Mesendoderm (in vitro differentiated cells): ENCODE results near the gene SKAP1.

Experiments
- DNase-seq: peaks from one replicate; pipeline ENCODE4 v3.0.0; 2013
- H2AK5ac ChIP-seq: 2 replicates; pipeline ENCODE4 v1.6.1; 2013; ENCODE audit warnings: low read length, inconsistent platforms
- H2BK120ac ChIP-seq: 2 replicates; pipeline ENCODE4 v1.6.1; 2013; ENCODE audit warnings: low read depth, mild to moderate bottlenecking, low read length, moderate library complexity, mixed read lengths
- H2BK15ac ChIP-seq: replicated peaks from 2 replicates; pipeline ENCODE4 v1.6.1; 2013; ENCODE audit warnings: low read depth, mild to moderate bottlenecking, moderate library complexity
- H2BK5ac ChIP-seq: 2 replicates; pipeline ENCODE4 v1.6.1; 2013; ENCODE audit warnings: low read length, inconsistent platforms
- H3K18ac ChIP-seq: 2 replicates; pipeline ENCODE4 v1.6.1; 2013; ENCODE audit warnings: mild to moderate bottlenecking, low read length, mixed read lengths
- H3K23ac ChIP-seq: one replicate; pipeline ENCODE4 v1.6.1; 2013; ENCODE audit warnings: low read length
- H3K27ac ChIP-seq: 2 replicates; pipeline ENCODE4 v1.5.1; 2013; ENCODE audit warnings: low read depth, mild to moderate bottlenecking, inconsistent platforms, low read length, moderate library complexity
- H3K27me3 ChIP-seq: 2 replicates; pipeline ENCODE4 v1.6.1; 2013; ENCODE audit warnings: low read length, control low read depth, mild to moderate bottlenecking, inconsistent platforms; ENCODE audit not compliant: insufficient read depth, poor library complexity
- H3K36me3 ChIP-seq: 2 replicates; pipeline ENCODE4 v1.6.1; 2013; ENCODE audit warnings: low read length, inconsistent platforms; ENCODE audit not compliant: control insufficient read depth, insufficient read depth
- H3K4ac ChIP-seq: one replicate; pipeline ENCODE4 v1.6.1; 2013; ENCODE audit warnings: low read depth, mild to moderate bottlenecking, low read length, moderate library complexity
- H3K4me1 ChIP-seq: 2 replicates; pipeline ENCODE4 v1.6.1; 2013; ENCODE audit warnings: low read depth, low read length, inconsistent platforms; ENCODE audit not compliant: control insufficient read depth
- H3K4me2 ChIP-seq: 2 replicates; pipeline ENCODE4 v1.6.1; 2013; ENCODE audit warnings: low read length
- H3K4me3 ChIP-seq: 2 replicates; pipeline ENCODE4 v1.5.1; 2013; ENCODE audit warnings: mild to moderate bottlenecking, low read length
- H3K56ac ChIP-seq: one replicate; pipeline ENCODE4 v1.6.1; 2013; ENCODE audit warnings: low read length
- H3K79me1 ChIP-seq: 2 replicates; pipeline ENCODE4 v1.6.1; 2013; ENCODE audit warnings: low read length, inconsistent platforms
- H3K79me2 ChIP-seq: 2 replicates; pipeline ENCODE4 v1.6.1; 2013; ENCODE audit warnings: mild to moderate bottlenecking, low read length; ENCODE audit not compliant: control insufficient read depth, insufficient read depth
- H3K9ac ChIP-seq: 2 replicates; pipeline ENCODE4 v1.6.1; 2013; ENCODE audit warnings: low read length, inconsistent platforms
- H4K5ac ChIP-seq: one replicate; pipeline ENCODE4 v1.6.1; 2013; ENCODE audit warnings: low read length
- H4K8ac ChIP-seq: one replicate; pipeline ENCODE4 v1.6.1; 2013; ENCODE audit warnings: low read depth, mild to moderate bottlenecking, control low read depth, low read length, moderate library complexity
- WGBS: extraction: QIAGEN DNeasy Blood & Tissue Kit; methylation state at CpG from one replicate; pipeline ENCODE4 v1.1.7; 2013; ENCODE audit warnings: low lambda C conversion rate, missing lambda C conversion rate; ENCODE audit not compliant: insufficient coverage; ENCODE audit errors: extremely low coverage; 5-methylcytosine and 5-hydroxymethylcytosine counted together

SKAP1 gene

DNA sequence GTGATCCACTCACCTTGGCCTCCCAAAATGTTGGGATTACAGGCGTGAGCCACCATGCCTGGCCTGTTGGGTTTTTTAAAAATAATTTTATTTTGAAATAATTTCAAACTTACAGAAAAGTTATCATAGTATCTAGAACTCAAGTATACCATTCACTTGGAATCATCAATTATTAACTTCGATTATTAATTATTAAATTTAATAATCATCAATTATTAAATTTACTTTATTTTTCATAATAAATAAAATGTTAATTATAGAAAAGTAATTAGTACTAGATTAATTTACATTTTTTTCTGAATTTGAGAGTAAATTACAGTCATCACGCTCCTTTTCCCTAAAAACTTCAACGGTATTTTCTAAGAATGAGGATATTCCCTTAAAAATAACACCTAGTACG is 13.7 kb upstream of the SKAP1 start:
- WGBS, result 100% methylated on average over 1 of the region's 5 CpGs
- no peak overlapping the region for H3K4ac ChIP-seq
- no peak overlapping the region for H3K56ac ChIP-seq
- no peak overlapping the region for H2BK15ac ChIP-seq
- H2AK5ac ChIP-seq, result no peak overlapping the region
- no peak overlapping the region for H3K18ac ChIP-seq
- H3K27me3 ChIP-seq, result no peaks in the 10 kb centered on the region
- no peak overlapping the region for H3K9ac ChIP-seq
- H3K36me3 ChIP-seq, result no peaks in the 10 kb centered on the region
- no peak overlapping the region for H3K27ac ChIP-seq
- no peak overlapping the region for H4K5ac ChIP-seq
- no peak overlapping the region for H3K23ac ChIP-seq
- no peak overlapping the region for H3K4me3 ChIP-seq
- H3K4me1 ChIP-seq, result no peaks in the 10 kb centered on the region
- H4K8ac ChIP-seq, result no peak overlapping the region
- H3K4me2 ChIP-seq, result no peak overlapping the region
- DNase-seq, result no peak
- H3K79me2 ChIP-seq, result no peaks in the 10 kb centered on the region
- no peak overlapping the region for H2BK120ac ChIP-seq
- H3K79me1 ChIP-seq, result no peaks in the 10 kb centered on the region
- no peak overlapping the region for H2BK5ac ChIP-seq

DNA sequence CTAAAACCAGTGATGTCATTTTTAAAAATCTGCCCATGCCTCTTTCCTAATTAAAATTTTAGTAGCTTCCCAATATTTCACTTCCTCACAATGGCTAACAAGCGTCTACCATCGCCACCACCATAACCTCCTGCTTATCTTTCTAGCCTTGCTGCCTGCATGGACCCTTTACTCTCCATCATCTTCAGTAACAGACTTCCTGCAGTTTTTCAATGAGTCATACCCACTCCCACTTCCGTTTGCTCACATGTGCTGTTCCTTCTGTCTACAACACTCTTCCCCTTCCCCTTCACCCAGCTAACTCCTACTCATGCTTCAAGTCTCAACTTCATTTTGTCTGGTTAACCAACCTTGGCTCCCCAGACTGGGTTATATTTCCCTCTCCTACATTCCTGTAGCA is 12.8 kb upstream of the SKAP1 start:
- Histone ChIP-seq H3K36me3 (no peaks in the 10 kb centered on the region), H2AK5ac (no peak overlapping the region), H2BK120ac (no peak overlapping the region), H3K4me3 (no peak overlapping the region), H3K79me2 (no peaks in the 10 kb centered on the region), H2BK5ac (no peak overlapping the region), H3K4me1 (no peaks in the 10 kb centered on the region), H4K8ac (no peak overlapping the region), H3K27ac (no peak overlapping the region), H3K23ac (no peak overlapping the region), H3K27me3 (no peaks in the 10 kb centered on the region), H3K4ac (no peak overlapping the region), H3K9ac (no peak overlapping the region), H4K5ac (no peak overlapping the region), H2BK15ac (no peak overlapping the region), H3K79me1 (no peaks in the 10 kb centered on the region), H3K56ac (no peak overlapping the region), H3K18ac (no peak overlapping the region), H3K4me2 (no peak overlapping the region)
- no peak for DNase-seq
- no CpG with 5 or more reads among the region's 3 CpGs for WGBS

- Histone ChIP-seq H3K9ac (no peak overlapping the region), H3K4me1 (no peaks in the 10 kb centered on the region), H3K18ac (no peak overlapping the region), H3K23ac (no peak overlapping the region), H3K79me2 (no peaks in the 10 kb centered on the region), H2BK5ac (no peak overlapping the region), H3K56ac (no peak overlapping the region), H3K36me3 (no peaks in the 10 kb centered on the region), H3K27ac (no peak overlapping the region), H2AK5ac (no peak overlapping the region), H4K8ac (no peak overlapping the region), H3K4me3 (no peak overlapping the region), H3K4me2 (no peak overlapping the region), H3K4ac (no peak overlapping the region), H4K5ac (no peak overlapping the region), H3K79me1 (no peaks in the 10 kb centered on the region), H3K27me3 (no peaks in the 10 kb centered on the region), H2BK120ac (no peak overlapping the region), H2BK15ac (no peak overlapping the region)
- DNase-seq, result no peak
- no CpG with 5 or more reads among the region's 4 CpGs for WGBS
These were observed 11.8 kb upstream of the SKAP1 start for GRCh38 chr17:48441862-48442261.

DNA sequence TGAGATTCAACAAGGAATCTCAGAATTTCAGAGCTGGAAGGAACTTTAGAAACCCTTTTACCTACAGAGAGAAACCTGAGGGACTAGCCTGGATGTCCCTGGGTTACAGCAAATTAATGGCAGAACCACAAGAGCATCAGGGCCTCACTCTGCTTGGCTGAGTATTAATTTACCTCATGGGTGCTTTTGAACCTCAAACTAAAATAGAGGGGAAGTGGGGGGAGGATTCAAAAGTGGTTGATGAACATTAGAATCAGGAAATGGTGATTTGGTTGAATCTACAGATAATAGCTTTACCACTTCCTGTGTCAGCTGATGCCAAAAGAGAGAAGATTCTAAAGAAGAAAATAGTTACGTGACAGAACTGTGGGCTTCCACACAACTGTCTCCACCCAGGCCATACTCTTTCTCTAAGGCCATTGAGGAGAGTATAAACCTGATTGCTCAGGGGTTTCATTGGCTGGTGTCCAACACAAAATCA is 11.3 kb upstream of the SKAP1 start:
- DNase-seq, result no peak
- no peaks in the 10 kb centered on the region for H3K27me3 ChIP-seq
- H3K36me3 ChIP-seq, result no peaks in the 10 kb centered on the region
- no peak overlapping the region for H3K9ac ChIP-seq
- no peaks in the 10 kb centered on the region for H3K4me1 ChIP-seq
- no peak overlapping the region for H4K5ac ChIP-seq
- no peak overlapping the region for H3K4me2 ChIP-seq
- H3K79me2 ChIP-seq, result no peaks in the 10 kb centered on the region
- no peak overlapping the region for H4K8ac ChIP-seq
- no peak overlapping the region for H3K56ac ChIP-seq
- H3K79me1 ChIP-seq, result no peaks in the 10 kb centered on the region
- no peak overlapping the region for H3K27ac ChIP-seq
- H2BK5ac ChIP-seq, result no peak overlapping the region
- no peak overlapping the region for H3K23ac ChIP-seq
- H2BK120ac ChIP-seq, result no peak overlapping the region
- H2AK5ac ChIP-seq, result no peak overlapping the region
- H3K4ac ChIP-seq, result no peak overlapping the region
- H3K4me3 ChIP-seq, result no peak overlapping the region
- WGBS, result no CpG with 5 or more reads among the region's 1 CpG
- H3K18ac ChIP-seq, result no peak overlapping the region
- H2BK15ac ChIP-seq, result no peak overlapping the region

GRCh38 chr17:48440669-48441068 is 10.7 kb upstream of the SKAP1 start:
- no peak for DNase-seq
- no CpG with 5 or more reads among the region's 2 CpGs for WGBS
- H3K27ac ChIP-seq, result no peak overlapping the region

GRCh38 chr17:48439875-48440505 is 10.0 kb upstream of the SKAP1 start:
- WGBS, result no CpG with 5 or more reads among the region's 8 CpGs
- H4K8ac ChIP-seq, result no peak overlapping the region
- H3K79me1 ChIP-seq, result no peaks in the 10 kb centered on the region
- H3K4me3 ChIP-seq, result no peak overlapping the region
- H4K5ac ChIP-seq, result no peak overlapping the region
- no peak for DNase-seq
- no peaks in the 10 kb centered on the region for H3K79me2 ChIP-seq
- H2BK5ac ChIP-seq, result no peak overlapping the region
- no peaks in the 10 kb centered on the region for H3K36me3 ChIP-seq
- H3K4ac ChIP-seq, result no peak overlapping the region
- no peak overlapping the region for H3K9ac ChIP-seq
- no peak overlapping the region for H3K56ac ChIP-seq
- no peak overlapping the region for H3K4me2 ChIP-seq
- no peak overlapping the region for H2BK15ac ChIP-seq
- no peak overlapping the region for H2AK5ac ChIP-seq
- no peak overlapping the region for H3K18ac ChIP-seq
- H3K23ac ChIP-seq, result no peak overlapping the region
- no peak overlapping the region for H3K27ac ChIP-seq
- no peaks in the 10 kb centered on the region for H3K4me1 ChIP-seq
- H3K27me3 ChIP-seq, result no peaks in the 10 kb centered on the region
- H2BK120ac ChIP-seq, result no peak overlapping the region

More at GRCh38 chr17:48440669-48441068, 10.7 kb upstream of the SKAP1 start:
- H3K56ac ChIP-seq, result no peak overlapping the region
- H3K79me2 ChIP-seq, result no peaks in the 10 kb centered on the region
- H3K79me1 ChIP-seq, result no peaks in the 10 kb centered on the region
- H3K9ac ChIP-seq, result no peak overlapping the region
- H2BK5ac ChIP-seq, result no peak overlapping the region
- H3K4ac ChIP-seq, result no peak overlapping the region
- no peak overlapping the region for H4K5ac ChIP-seq
- no peak overlapping the region for H3K23ac ChIP-seq
- no peak overlapping the region for H3K4me2 ChIP-seq
- H3K36me3 ChIP-seq, result no peaks in the 10 kb centered on the region
- H2BK120ac ChIP-seq, result no peak overlapping the region
- H4K8ac ChIP-seq, result no peak overlapping the region
- no peaks in the 10 kb centered on the region for H3K27me3 ChIP-seq
- no peak overlapping the region for H3K4me3 ChIP-seq
- no peak overlapping the region for H3K18ac ChIP-seq
- H2AK5ac ChIP-seq, result no peak overlapping the region
- no peaks in the 10 kb centered on the region for H3K4me1 ChIP-seq
- H2BK15ac ChIP-seq, result no peak overlapping the region
